ENCODE measurements around the gene PARP8. TPM values are rescaled to one million over a fixed set of nuclear protein-coding genes. Genes with fewer than 3 reads are reported as not detected.

PARP8 gene
- total RNA-seq, 1 donor from 2014 or later = 23.3 TPM

DNA sequence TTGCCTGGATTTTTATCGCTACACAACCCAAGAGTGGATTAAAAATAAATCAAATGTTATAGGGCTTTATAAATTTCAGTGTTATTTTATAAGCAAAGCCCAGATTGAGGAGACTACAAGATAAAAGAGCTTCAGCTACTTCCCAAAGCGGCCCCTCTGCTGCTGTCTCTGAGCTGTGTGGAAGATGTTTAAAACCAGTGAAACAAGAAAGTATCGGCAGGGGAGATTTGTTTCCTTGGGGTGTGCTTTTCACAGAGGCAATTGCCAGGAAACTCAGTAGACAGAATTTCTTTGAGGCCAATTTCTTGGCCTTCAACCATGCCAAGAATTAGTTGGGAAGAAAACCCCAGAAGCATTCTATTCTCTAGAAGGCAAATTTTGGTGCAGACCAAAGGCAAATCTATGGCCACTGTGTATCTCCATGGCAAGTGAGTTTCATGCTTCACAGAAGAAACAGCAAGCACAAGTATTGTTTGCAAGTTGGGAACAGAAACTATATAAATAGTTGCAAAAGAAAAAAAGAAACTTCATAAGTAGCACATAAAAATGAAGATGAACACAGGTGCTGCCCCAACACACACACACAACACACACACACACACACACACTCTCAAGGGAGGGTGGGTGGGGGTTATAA, 197.2 kb downstream of the PARP8 start:
- H3K27me3 Mint-ChIP-seq (ENCODE audit: low read depth) = peaks cover 37% of the 10 kb centered on the region

GRCh38 chr5:50864466-50864865, 198.0 kb downstream of the PARP8 start:
- Mint-ChIP-seq H3K4me3 (ENCODE audit: unreplicated experiment) (no peak overlapping the region), H3K27ac (ENCODE audit: unreplicated experiment) (no peak overlapping the region), H3K9me3 (ENCODE audit: low read depth) (peaks cover 7% of the 10 kb centered on the region), H3K36me3 (ENCODE audit: low read depth) (no peaks in the 10 kb centered on the region), H3K27me3 (ENCODE audit: low read depth) (peaks cover 38% of the 10 kb centered on the region), H3K4me1 (ENCODE audit: low read depth) (no peaks in the 10 kb centered on the region)
- no peak for TF ChIP-seq CTCF (IDR thresholded peaks at IDR 0.05)
- no peak for DNase-seq (ENCODE audit: low spot score)

More for the DNA sequence above, 197.2 kb downstream of the PARP8 start:
- H3K36me3 Mint-ChIP-seq (ENCODE audit: low read depth) = no peaks in the 10 kb centered on the region
- no peaks in the 10 kb centered on the region for H3K4me1 Mint-ChIP-seq (ENCODE audit: low read depth)
- peaks cover 7% of the 10 kb centered on the region for H3K9me3 Mint-ChIP-seq (ENCODE audit: low read depth)
- no peak overlapping the region for H3K27ac Mint-ChIP-seq (ENCODE audit: unreplicated experiment)
- no peak overlapping the region for H3K4me3 Mint-ChIP-seq (ENCODE audit: unreplicated experiment)
- no peak for DNase-seq (ENCODE audit: low spot score)
- TF ChIP-seq CTCF (IDR thresholded peaks at IDR 0.05) = no peak

- Mint-ChIP-seq H3K36me3 (ENCODE audit: low read depth) (no peaks in the 10 kb centered on the region), H3K4me1 (ENCODE audit: low read depth) (no peaks in the 10 kb centered on the region), H3K27me3 (ENCODE audit: low read depth) (peaks cover 40% of the 10 kb centered on the region), H3K4me3 (ENCODE audit: unreplicated experiment) (no peak overlapping the region), H3K27ac (ENCODE audit: unreplicated experiment) (no peak overlapping the region), H3K9me3 (ENCODE audit: low read depth) (no peaks in the 10 kb centered on the region)
- TF ChIP-seq CTCF (IDR thresholded peaks at IDR 0.05) = no peak
- DNase-seq (ENCODE audit: low spot score) = no peak
These were observed 200.0 kb downstream of the PARP8 start for GRCh38 chr5:50866415-50866814.

- no peaks in the 10 kb centered on the region for H3K9me3 Mint-ChIP-seq (ENCODE audit: low read depth)
- H3K4me1 Mint-ChIP-seq (ENCODE audit: low read depth) = no peaks in the 10 kb centered on the region
- H3K4me3 Mint-ChIP-seq (ENCODE audit: unreplicated experiment) = no peak overlapping the region
- peaks cover 42% of the 10 kb centered on the region for H3K27me3 Mint-ChIP-seq (ENCODE audit: low read depth)
- DNase-seq (ENCODE audit: low spot score) = no peak
- H3K27ac Mint-ChIP-seq (ENCODE audit: unreplicated experiment) = no peak overlapping the region
- TF ChIP-seq CTCF (IDR thresholded peaks at IDR 0.05) = no peak
- H3K36me3 Mint-ChIP-seq (ENCODE audit: low read depth) = no peaks in the 10 kb centered on the region
These were observed 200.7 kb downstream of the PARP8 start for GRCh38 chr5:50867140-50867539.

GRCh38 chr5:50873595-50874277, 207.3 kb downstream of the PARP8 start:
- Mint-ChIP-seq H3K9me3 (ENCODE audit: low read depth) (peaks cover 2% of the 10 kb centered on the region), H3K27ac (ENCODE audit: unreplicated experiment) (no peak overlapping the region), H3K4me3 (ENCODE audit: unreplicated experiment) (no peak overlapping the region), H3K4me1 (ENCODE audit: low read depth) (no peaks in the 10 kb centered on the region), H3K27me3 (ENCODE audit: low read depth) (peaks cover 41% of the 10 kb centered on the region), H3K36me3 (ENCODE audit: low read depth) (no peaks in the 10 kb centered on the region)
- no peak for DNase-seq (ENCODE audit: low spot score)
- TF ChIP-seq CTCF (IDR thresholded peaks at IDR 0.05) = no peak

Measured in chondrocyte (in vitro differentiated cells).